ENCODE measurements around the gene SUPT4H1.

Gene SUPT4H1

GRCh38 chr17:58380207-58381123 lies 28.5 kb upstream of the SUPT4H1 start:
- no peak overlapping the region for H3K4me3 ChIP-seq (ENCODE audit: low read depth, low read length)
- H3K9ac ChIP-seq (ENCODE audit: low read length) = no peak overlapping the region
- no peaks in the 10 kb centered on the region for H3K9me3 ChIP-seq (ENCODE audit: control insufficient read depth, insufficient read depth, low read depth, low read length)
- H3K27me3 ChIP-seq (ENCODE audit: control insufficient read depth, insufficient read depth, low read length) = no peaks in the 10 kb centered on the region
- H3K36me3 ChIP-seq (ENCODE audit: control insufficient read depth, insufficient read depth, low read length) = no peaks in the 10 kb centered on the region
- H3K27ac ChIP-seq (ENCODE audit: low read depth, low read length) = no peak overlapping the region
- peaks cover 57% of the 10 kb centered on the region for H3K4me1 ChIP-seq (ENCODE audit: control insufficient read depth, insufficient read depth, low read length)

DNA sequence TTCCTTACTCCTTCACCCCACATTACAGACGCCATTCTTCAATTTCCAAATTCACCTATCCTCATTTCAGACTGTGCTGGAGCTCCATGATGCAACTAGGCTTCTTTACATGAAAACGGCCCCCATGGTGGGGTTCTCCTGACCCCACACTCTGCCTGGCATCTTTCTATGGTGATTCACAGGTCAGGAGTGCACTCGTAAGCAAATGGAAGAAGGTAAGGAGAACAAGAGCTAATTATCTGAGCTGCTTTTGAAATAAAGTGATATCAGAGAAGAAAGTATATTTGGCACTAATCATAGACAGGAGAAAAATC lies 27.5 kb upstream of the SUPT4H1 start:
- H3K9me3 ChIP-seq (ENCODE audit: control insufficient read depth, insufficient read depth, low read depth, low read length) = no peaks in the 10 kb centered on the region
- H3K4me3 ChIP-seq (ENCODE audit: low read depth, low read length) = no peak overlapping the region
- peaks cover 56% of the 10 kb centered on the region for H3K4me1 ChIP-seq (ENCODE audit: control insufficient read depth, insufficient read depth, low read length)
- no peaks in the 10 kb centered on the region for H3K36me3 ChIP-seq (ENCODE audit: control insufficient read depth, insufficient read depth, low read length)
- no peak overlapping the region for H3K27ac ChIP-seq (ENCODE audit: low read depth, low read length)
- H3K9ac ChIP-seq (ENCODE audit: low read length) = no peak overlapping the region
- H3K27me3 ChIP-seq (ENCODE audit: control insufficient read depth, insufficient read depth, low read length) = no peaks in the 10 kb centered on the region

- Histone ChIP-seq H3K36me3 (ENCODE audit: control insufficient read depth, insufficient read depth, low read length) (no peaks in the 10 kb centered on the region), H3K4me3 (ENCODE audit: low read depth, low read length) (no peak overlapping the region), H3K27ac (ENCODE audit: low read depth, low read length) (no peak overlapping the region), H3K27me3 (ENCODE audit: control insufficient read depth, insufficient read depth, low read length) (no peaks in the 10 kb centered on the region), H3K4me1 (ENCODE audit: control insufficient read depth, insufficient read depth, low read length) (peaks cover 50% of the 10 kb centered on the region), H3K9ac (ENCODE audit: low read length) (no peak overlapping the region), H3K9me3 (ENCODE audit: control insufficient read depth, insufficient read depth, low read depth, low read length) (no peaks in the 10 kb centered on the region)
These were observed 26.9 kb upstream of the SUPT4H1 start for GRCh38 chr17:58378733-58379510.

- Histone ChIP-seq H3K4me3 (ENCODE audit: low read depth, low read length) (no peak overlapping the region), H3K27me3 (ENCODE audit: control insufficient read depth, insufficient read depth, low read length) (no peaks in the 10 kb centered on the region), H3K27ac (ENCODE audit: low read depth, low read length) (no peak overlapping the region), H3K9me3 (ENCODE audit: control insufficient read depth, insufficient read depth, low read depth, low read length) (no peaks in the 10 kb centered on the region), H3K36me3 (ENCODE audit: control insufficient read depth, insufficient read depth, low read length) (no peaks in the 10 kb centered on the region), H3K4me1 (ENCODE audit: control insufficient read depth, insufficient read depth, low read length) (peaks cover 48% of the 10 kb centered on the region), H3K9ac (ENCODE audit: low read length) (no peak overlapping the region)
These were observed 25.7 kb upstream of the SUPT4H1 start for GRCh38 chr17:58377661-58378060.

- H3K27me3 ChIP-seq (ENCODE audit: control insufficient read depth, insufficient read depth, low read length) = no peaks in the 10 kb centered on the region
- H3K9ac ChIP-seq (ENCODE audit: low read length) = no peak overlapping the region
- H3K4me3 ChIP-seq (ENCODE audit: low read depth, low read length) = no peak overlapping the region; the same call in 1 of the 2 replicates
- H3K9me3 ChIP-seq (ENCODE audit: control insufficient read depth, insufficient read depth, low read depth, low read length) = no peaks in the 10 kb centered on the region
- peaks cover 48% of the 10 kb centered on the region for H3K4me1 ChIP-seq (ENCODE audit: control insufficient read depth, insufficient read depth, low read length)
- H3K36me3 ChIP-seq (ENCODE audit: control insufficient read depth, insufficient read depth, low read length) = no peaks in the 10 kb centered on the region
- no peak overlapping the region for H3K27ac ChIP-seq (ENCODE audit: low read depth, low read length)
These were observed 25.1 kb upstream of the SUPT4H1 start for GRCh38 chr17:58377093-58377601.

DNA sequence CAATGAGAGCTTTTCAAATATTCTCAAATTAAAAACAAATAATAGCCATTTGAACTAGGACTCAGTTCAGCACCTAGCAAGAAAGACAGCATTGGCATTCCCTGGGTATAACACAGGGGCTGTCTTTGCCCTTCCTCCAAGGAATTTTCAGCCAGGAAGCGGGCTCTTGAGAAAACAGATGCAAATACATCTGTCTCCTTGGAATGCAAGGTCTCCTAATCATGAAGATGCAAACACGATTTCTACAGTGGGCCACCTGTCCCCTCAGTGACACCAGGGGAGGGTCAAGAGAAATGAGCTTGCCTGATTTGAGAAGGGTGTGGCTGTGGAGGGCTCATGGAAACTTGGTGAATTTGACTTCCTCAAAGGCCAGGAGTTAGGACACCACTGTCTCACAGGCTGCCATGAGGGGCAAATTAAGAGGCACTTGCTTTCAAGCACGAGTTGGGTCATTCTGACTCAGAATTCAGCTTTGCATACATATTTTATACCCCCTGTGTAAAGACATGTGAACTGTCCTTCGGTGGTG lies 24.5 kb upstream of the SUPT4H1 start:
- no peaks in the 10 kb centered on the region for H3K9me3 ChIP-seq (ENCODE audit: control insufficient read depth, insufficient read depth, low read depth, low read length)
- no peak overlapping the region for H3K27ac ChIP-seq (ENCODE audit: low read depth, low read length)
- no peak overlapping the region; the same call in 1 of the 2 replicates for H3K4me3 ChIP-seq (ENCODE audit: low read depth, low read length)
- H3K9ac ChIP-seq (ENCODE audit: low read length) = no peak overlapping the region
- H3K27me3 ChIP-seq (ENCODE audit: control insufficient read depth, insufficient read depth, low read length) = no peaks in the 10 kb centered on the region
- no peaks in the 10 kb centered on the region for H3K36me3 ChIP-seq (ENCODE audit: control insufficient read depth, insufficient read depth, low read length)
- peaks cover 48% of the 10 kb centered on the region for H3K4me1 ChIP-seq (ENCODE audit: control insufficient read depth, insufficient read depth, low read length)

- Histone ChIP-seq H3K4me1 (ENCODE audit: control insufficient read depth, insufficient read depth, low read length) (peaks cover 45% of the 10 kb centered on the region), H3K27me3 (ENCODE audit: control insufficient read depth, insufficient read depth, low read length) (no peaks in the 10 kb centered on the region), H3K4me3 (ENCODE audit: low read depth, low read length) (no peak overlapping the region), H3K9ac (ENCODE audit: low read length) (no peak overlapping the region), H3K27ac (ENCODE audit: low read depth, low read length) (no peak overlapping the region), H3K36me3 (ENCODE audit: control insufficient read depth, insufficient read depth, low read length) (no peaks in the 10 kb centered on the region; the same call in 1 of the 2 replicates), H3K9me3 (ENCODE audit: control insufficient read depth, insufficient read depth, low read depth, low read length) (no peaks in the 10 kb centered on the region)
These were observed 23.8 kb upstream of the SUPT4H1 start for GRCh38 chr17:58375811-58376210.

GRCh38 chr17:58375256-58375655 lies 23.3 kb upstream of the SUPT4H1 start:
- Histone ChIP-seq H3K9me3 (ENCODE audit: control insufficient read depth, insufficient read depth, low read depth, low read length) (no peaks in the 10 kb centered on the region), H3K9ac (ENCODE audit: low read length) (no peak overlapping the region), H3K4me1 (ENCODE audit: control insufficient read depth, insufficient read depth, low read length) (peaks cover 42% of the 10 kb centered on the region), H3K36me3 (ENCODE audit: control insufficient read depth, insufficient read depth, low read length) (peaks cover 2% of the 10 kb centered on the region; the same call in 1 of the 2 replicates), H3K4me3 (ENCODE audit: low read depth, low read length) (no peak overlapping the region), H3K27ac (ENCODE audit: low read depth, low read length) (no peak overlapping the region), H3K27me3 (ENCODE audit: control insufficient read depth, insufficient read depth, low read length) (no peaks in the 10 kb centered on the region)

DNA sequence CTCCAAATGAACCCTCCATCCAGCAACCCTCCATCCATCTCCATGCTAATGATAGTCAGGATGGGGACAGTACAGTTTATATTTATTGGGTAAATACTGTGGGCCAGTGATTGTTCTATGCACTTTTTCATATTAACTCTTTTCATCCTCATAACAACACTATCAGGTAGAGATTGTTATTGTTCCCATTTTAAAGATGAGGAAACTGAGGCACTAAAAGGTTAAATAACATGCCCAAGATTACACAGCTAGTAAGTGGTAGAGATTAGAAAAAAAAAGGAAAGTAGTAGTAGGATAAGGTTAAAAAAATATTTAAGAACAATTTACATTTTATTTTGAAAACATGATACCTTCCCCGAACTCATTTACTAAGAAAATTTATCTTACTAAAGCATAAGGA lies 21.9 kb upstream of the SUPT4H1 start:
- Histone ChIP-seq H3K4me1 (ENCODE audit: control insufficient read depth, insufficient read depth, low read length) (peaks cover 31% of the 10 kb centered on the region), H3K9ac (ENCODE audit: low read length) (no peak overlapping the region), H3K9me3 (ENCODE audit: control insufficient read depth, insufficient read depth, low read depth, low read length) (no peaks in the 10 kb centered on the region), H3K27ac (ENCODE audit: low read depth, low read length) (no peak overlapping the region), H3K4me3 (ENCODE audit: low read depth, low read length) (no peak overlapping the region), H3K36me3 (ENCODE audit: control insufficient read depth, insufficient read depth, low read length) (peaks cover 2% of the 10 kb centered on the region; the same call in 1 of the 2 replicates), H3K27me3 (ENCODE audit: control insufficient read depth, insufficient read depth, low read length) (no peaks in the 10 kb centered on the region)

DNA sequence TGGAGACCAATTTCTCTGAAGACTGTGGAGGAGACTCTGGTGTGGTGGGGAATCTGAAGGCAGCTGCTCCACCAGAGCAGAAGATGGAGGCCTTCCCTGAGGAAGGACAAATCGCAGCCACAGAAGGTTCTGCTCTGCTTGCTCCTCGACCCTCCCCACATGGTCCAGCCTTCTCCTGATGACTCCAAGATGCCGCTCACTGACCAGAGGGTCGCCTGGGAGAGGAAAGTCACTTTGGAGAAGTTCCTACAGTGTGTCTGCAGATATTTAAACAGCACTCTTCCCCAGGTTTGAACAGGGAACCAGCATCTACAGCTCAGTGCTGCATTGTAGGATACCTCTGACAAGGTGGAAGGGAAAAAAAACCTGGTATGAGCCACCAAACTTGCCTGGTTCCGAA lies 21.0 kb upstream of the SUPT4H1 start:
- no peak overlapping the region for H3K4me3 ChIP-seq (ENCODE audit: low read depth, low read length)
- H3K9ac ChIP-seq (ENCODE audit: low read length) = no peak overlapping the region
- H3K27ac ChIP-seq (ENCODE audit: low read depth, low read length) = no peak overlapping the region
- peaks cover 27% of the 10 kb centered on the region for H3K4me1 ChIP-seq (ENCODE audit: control insufficient read depth, insufficient read depth, low read length)
- H3K27me3 ChIP-seq (ENCODE audit: control insufficient read depth, insufficient read depth, low read length) = no peaks in the 10 kb centered on the region
- peaks cover 2% of the 10 kb centered on the region; the same call in 1 of the 2 replicates for H3K36me3 ChIP-seq (ENCODE audit: control insufficient read depth, insufficient read depth, low read length)
- H3K9me3 ChIP-seq (ENCODE audit: control insufficient read depth, insufficient read depth, low read depth, low read length) = no peaks in the 10 kb centered on the region

Measured in HUES6 (cell line).